Measurements from ENCODE around the gene LVRN. TPM values are rescaled to one million over a fixed set of nuclear protein-coding genes. Genes with fewer than 3 reads are reported as not detected.
A peak's percentile ranks its signal among the peaks of the same experiment; 100 is the strongest.

Gene LVRN
- total and polyA plus RNA-seq, 2 of the 4 experiments (the other 2 are of a cell fraction): 0.10 to 0.18 TPM

DNA sequence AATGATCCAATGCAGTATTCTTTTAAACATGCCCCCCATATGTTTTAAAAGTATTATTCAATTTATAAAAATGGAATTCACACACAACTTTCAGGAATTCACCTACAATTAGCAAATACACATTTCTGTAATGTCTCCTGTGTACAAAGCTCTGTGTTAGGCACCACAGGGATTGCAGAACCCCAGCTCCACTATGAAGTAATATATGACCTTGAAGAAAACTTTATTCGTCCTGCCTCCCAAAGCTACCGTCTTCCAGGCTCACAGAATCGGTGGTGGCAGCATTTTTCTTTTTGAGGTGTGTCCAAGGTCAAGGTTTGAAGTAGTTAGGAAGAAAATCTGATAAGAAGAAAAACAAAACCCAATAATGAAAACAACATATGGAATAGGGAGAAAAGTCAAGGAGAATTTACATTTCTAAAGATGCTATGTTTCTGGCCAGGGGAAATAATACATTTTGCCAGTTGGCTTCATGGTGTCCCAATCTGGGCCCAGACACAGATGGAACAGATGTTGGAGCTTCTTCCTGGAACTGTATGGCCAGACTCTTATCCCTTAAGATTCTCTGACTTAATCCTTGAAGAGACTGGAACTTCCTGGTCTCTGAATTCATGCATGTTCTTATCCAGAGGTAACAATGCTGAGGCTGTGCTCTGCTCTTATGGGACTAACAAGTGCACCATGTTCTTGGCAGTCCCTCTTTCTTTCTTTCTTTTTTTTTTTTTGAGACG lies 22.0 kb upstream of the LVRN start:
- intact Hi-C loops (cut with micrococcal nuclease): no loop called here
- ChIA-PET CTCF (interaction anchor here (1.5 kb wide), 1 partner anchor 79 kb away, joined by 5 read pairs; no protein-coding TSS in a partner anchor), POLR2A (ENCODE audit: unreplicated experiment) (interaction anchor here (0.6 to 1.1 kb wide), 2 partner anchors 14 to 94 kb away, joined by 3 to 6 read pairs; no protein-coding TSS in a partner anchor)
- peak overlapping the region; percentile 5 for H2AFZ ChIP-seq (replicated peaks; ENCODE audit: low read length, poor library complexity)
- H2BK120ac ChIP-seq (ENCODE audit: low read depth, low read length): peak overlapping the region; percentile 86
- no peak overlapping the region for H3K56ac ChIP-seq (ENCODE audit: extremely low read depth, insufficient read depth, low read length)
- peak overlapping the region; percentile 45; the same call in 2 of the 3 replicates for H2BK15ac ChIP-seq (ENCODE audit: low read depth, low read length)
- no peaks in the 10 kb centered on the region for H3K9me1 ChIP-seq (ENCODE audit: insufficient read depth, low read length)
- BruUV-seq (replicated peaks): no TSS peak
- dilution Hi-C loops (cut with HindIII; ENCODE audit: low sequenced_read_pairs, unreplicated experiment): no loop called here
- peak overlapping the region; percentile 42 for H2BK5ac ChIP-seq (ENCODE audit: low read depth, low read length, poor library complexity, severe bottlenecking)
- H3K79me1 ChIP-seq (ENCODE audit: low read depth in 1 of 2, low read length in 2 of 2): no peaks in the 10 kb centered on the region
- no peak overlapping the region for H3K27ac ChIP-seq (ENCODE audit: insufficient read depth, low read length)
- H3K9me3 ChIP-seq (ENCODE audit: control insufficient read depth, insufficient read depth, low read length): no peaks in the 10 kb centered on the region
- H3K4me1 ChIP-seq (ENCODE audit: control insufficient read depth, insufficient read depth, low read length): no peaks in the 10 kb centered on the region
- TF ChIP-seq SMC3 (IDR thresholded peaks at IDR 0.05; ENCODE audit: low read depth, low read length) (no peak), MXI1 (IDR thresholded peaks at IDR 0.05; ENCODE audit: borderline replicate concordance, low read depth, low read length) (no peak), MAFK (IDR thresholded peaks at IDR 0.05; ENCODE audit: low read depth, low read length) (no peak), CHD1 (IDR thresholded peaks at IDR 0.05; ENCODE audit: low read depth, low read length) (no peak), RAD21 (IDR thresholded peaks at IDR 0.05; ENCODE audit: low read length) (no peak)
- peak overlapping the region; percentile 79; the same call in 1 of the 2 replicates for H2BK20ac ChIP-seq (ENCODE audit: low read depth, low read length)
- H2AK9ac ChIP-seq (replicated peaks; ENCODE audit: low read depth, low read length, poor library complexity): peak overlapping the region; percentile 11
- no peak overlapping the region for H3K9ac ChIP-seq (ENCODE audit: low read depth, low read length)
- WGBS, 2 experiments (ENCODE audit: extremely low coverage in 2 of 2, insufficient read length in 1 of 2): no CpG with 5 or more reads among the region's 4 CpGs
- no peak overlapping the region for H3K4me3 ChIP-seq (ENCODE audit: insufficient read depth, low read depth, low read length)
- no peak for ATAC-seq (ENCODE audit: low read depth)
- peak overlapping the region; percentile 80 for H4K91ac ChIP-seq (ENCODE audit: insufficient read depth, low read depth, low read length)
- peak overlapping the region in 1 of 2 experiments; percentile 86; a peak in 2 of 4 replicates for H4K8ac ChIP-seq (ENCODE audit: low read depth in 2 of 2, low read length in 2 of 2)
- H3K14ac ChIP-seq (replicated peaks; ENCODE audit: low read depth, low read length): peak overlapping the region; percentile 86
- H3K18ac ChIP-seq (ENCODE audit: low read depth, low read length): peak overlapping the region; percentile 41; the same call in 1 of the 2 replicates
- no peak overlapping the region for H3K4me2 ChIP-seq (ENCODE audit: low read depth, low read length)
- H3K4ac ChIP-seq (ENCODE audit: low read depth, low read length): peak overlapping the region; percentile 89
- no peaks in the 10 kb centered on the region for H4K20me1 ChIP-seq (ENCODE audit: insufficient read depth, low read length)
- H4K5ac ChIP-seq (ENCODE audit: low read depth, low read length): peak overlapping the region; percentile 84; the same call in 1 of the 2 replicates
- in situ Hi-C loops (cut with MboI; ENCODE audit: low sequenced_read_pairs): no loop called here
- H3K36me3 ChIP-seq (ENCODE audit: control insufficient read depth, insufficient read depth, low read length): no peaks in the 10 kb centered on the region
- H2AK5ac ChIP-seq (ENCODE audit: low read depth, low read length): peak overlapping the region; percentile 91
- no peaks in the 10 kb centered on the region for H3K27me3 ChIP-seq (ENCODE audit: control insufficient read depth, insufficient read depth, low read length)
- H3K23ac ChIP-seq (ENCODE audit: low read depth, low read length): 0 out of 2 replicates have a peak overlapping the region, but pooled peaks have one; percentile 53
- DNase-seq: no peak
